ENCODE results near the gene CHL1. TPM values are rescaled to one million over a fixed set of nuclear protein-coding genes. Genes with fewer than 3 reads are reported as not detected.

CHL1 gene
- total RNA-seq, 1 experiment from 2014 or later: not detected

DNA sequence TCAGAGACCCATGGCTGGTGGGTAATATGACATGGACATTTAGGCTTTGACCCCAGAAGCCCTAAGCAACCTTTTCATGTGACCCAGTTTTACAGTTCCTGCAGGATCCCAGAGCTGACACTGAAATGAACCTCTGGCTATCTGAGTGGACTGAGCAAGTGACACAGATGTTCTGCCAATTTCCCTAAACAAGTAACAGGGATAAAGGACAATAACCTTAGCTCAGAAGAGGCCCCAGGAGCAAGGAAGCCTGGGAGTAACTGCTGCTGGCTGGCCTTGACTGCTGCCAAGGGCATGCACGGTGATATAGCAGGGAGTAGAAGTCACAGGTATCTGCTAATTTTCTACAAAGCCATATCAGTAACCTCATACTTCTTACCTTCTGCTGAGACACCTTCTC, 177.9 kb downstream of the CHL1 start:
- TF ChIP-seq, protein P1, sequence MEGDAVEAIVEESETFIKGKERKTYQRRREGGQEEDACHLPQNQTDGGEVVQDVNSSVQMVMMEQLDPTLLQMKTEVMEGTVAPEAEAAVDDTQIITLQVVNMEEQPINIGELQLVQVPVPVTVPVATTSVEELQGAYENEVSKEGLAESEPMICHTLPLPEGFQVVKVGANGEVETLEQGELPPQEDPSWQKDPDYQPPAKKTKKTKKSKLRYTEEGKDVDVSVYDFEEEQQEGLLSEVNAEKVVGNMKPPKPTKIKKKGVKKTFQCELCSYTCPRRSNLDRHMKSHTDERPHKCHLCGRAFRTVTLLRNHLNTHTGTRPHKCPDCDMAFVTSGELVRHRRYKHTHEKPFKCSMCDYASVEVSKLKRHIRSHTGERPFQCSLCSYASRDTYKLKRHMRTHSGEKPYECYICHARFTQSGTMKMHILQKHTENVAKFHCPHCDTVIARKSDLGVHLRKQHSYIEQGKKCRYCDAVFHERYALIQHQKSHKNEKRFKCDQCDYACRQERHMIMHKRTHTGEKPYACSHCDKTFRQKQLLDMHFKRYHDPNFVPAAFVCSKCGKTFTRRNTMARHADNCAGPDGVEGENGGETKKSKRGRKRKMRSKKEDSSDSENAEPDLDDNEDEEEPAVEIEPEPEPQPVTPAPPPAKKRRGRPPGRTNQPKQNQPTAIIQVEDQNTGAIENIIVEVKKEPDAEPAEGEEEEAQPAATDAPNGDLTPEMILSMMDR (IDR thresholded peaks at IDR 0.05; ENCODE audit: insufficient read depth in 1 of 2, low read depth in 1 of 2, low read length in 1 of 2, severe bottlenecking in 1 of 2, unreplicated experiment in 1 of 2): no peak
- Mint-ChIP-seq H3K36me3 (ENCODE audit: insufficient read depth, unreplicated experiment) (no peaks in the 10 kb centered on the region), H3K9me3 (ENCODE audit: unreplicated experiment) (peaks cover 9% of the 10 kb centered on the region), H3K27ac (ENCODE audit: unreplicated experiment) (no peak overlapping the region), H3K4me3 (ENCODE audit: unreplicated experiment) (no peak overlapping the region), H3K27me3 (ENCODE audit: insufficient read depth, unreplicated experiment) (peaks cover 10% of the 10 kb centered on the region), H3K4me1 (ENCODE audit: low read depth, unreplicated experiment) (no peaks in the 10 kb centered on the region)
- Histone ChIP-seq H3K9me3 (no peaks in the 10 kb centered on the region), H3K27me3 (replicated peaks; ENCODE audit: control insufficient read depth, insufficient read depth, low read length) (no peaks in the 10 kb centered on the region), H3K4me3 (ENCODE audit: low read depth, low read length) (no peak overlapping the region), H3K4me1 (no peaks in the 10 kb centered on the region), H3K36me3 (ENCODE audit: control insufficient read depth, insufficient read depth, low read length) (no peaks in the 10 kb centered on the region)
- POLR2A ChIA-PET: no interaction called here
- intact Hi-C loops (cut with micrococcal nuclease; ENCODE audit: unreplicated experiment): no loop called here
- no peak for DNase-seq
- no TSS peak for BruUV-seq (replicated peaks)
- CTCF ChIA-PET: no interaction called here

GRCh38 chr3:377158-377561, 180.6 kb downstream of the CHL1 start:
- H3K4me1 Mint-ChIP-seq (ENCODE audit: low read depth, unreplicated experiment): no peaks in the 10 kb centered on the region
- H3K9me3 Mint-ChIP-seq (ENCODE audit: unreplicated experiment): no peaks in the 10 kb centered on the region
- CTCF ChIA-PET: no interaction called here
- H3K27me3 Mint-ChIP-seq (ENCODE audit: insufficient read depth, unreplicated experiment): peaks cover 5% of the 10 kb centered on the region
- H3K4me3 Mint-ChIP-seq (ENCODE audit: unreplicated experiment): no peak overlapping the region
- H3K9me3 ChIP-seq: no peaks in the 10 kb centered on the region
- DNase-seq: peak in 1 of 2 experiments; percentile 18
- H3K27me3 ChIP-seq (replicated peaks; ENCODE audit: control insufficient read depth, insufficient read depth, low read length): no peaks in the 10 kb centered on the region
- intact Hi-C loops (cut with micrococcal nuclease; ENCODE audit: unreplicated experiment): loop anchor here (1.0 to 2.0 kb wide), 2 partner anchors 22 to 334 kb away; no protein-coding TSS in a partner anchor
- POLR2A ChIA-PET: no interaction called here
- no peaks in the 10 kb centered on the region for H3K36me3 ChIP-seq (ENCODE audit: control insufficient read depth, insufficient read depth, low read length)
- H3K4me3 ChIP-seq (ENCODE audit: low read depth, low read length): no peak overlapping the region
- no TSS peak for BruUV-seq (replicated peaks)
- no peak overlapping the region for H3K27ac Mint-ChIP-seq (ENCODE audit: unreplicated experiment)
- no peaks in the 10 kb centered on the region for H3K4me1 ChIP-seq
- TF ChIP-seq, protein P1 (IDR thresholded peaks at IDR 0.05; ENCODE audit: insufficient read depth in 1 of 2, low read depth in 1 of 2, low read length in 1 of 2, severe bottlenecking in 1 of 2, unreplicated experiment in 1 of 2): peak in 1 of 2 experiments; percentile 43
- H3K36me3 Mint-ChIP-seq (ENCODE audit: insufficient read depth, unreplicated experiment): no peaks in the 10 kb centered on the region

DNA sequence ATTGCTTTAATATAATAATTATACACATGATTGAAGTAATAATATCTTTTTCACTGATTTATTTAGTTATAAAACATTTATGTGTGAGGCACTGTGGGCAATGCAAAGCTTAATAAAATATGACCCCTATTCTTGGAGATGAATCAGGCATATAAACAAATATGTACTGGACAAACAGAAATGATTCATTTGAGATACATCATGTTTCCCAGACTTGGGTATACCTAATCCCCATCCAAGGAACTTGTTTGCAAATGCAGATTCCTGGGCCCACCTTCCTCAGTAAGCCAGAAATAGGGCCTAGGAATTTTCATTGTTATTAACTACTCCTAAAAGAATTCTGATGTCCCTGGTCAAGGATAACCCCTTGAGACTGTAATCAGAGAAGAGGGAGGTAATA, 184.2 kb downstream of the CHL1 start:
- Histone ChIP-seq H3K36me3 (ENCODE audit: control insufficient read depth, insufficient read depth, low read length) (no peaks in the 10 kb centered on the region), H3K27me3 (replicated peaks; ENCODE audit: control insufficient read depth, insufficient read depth, low read length) (no peaks in the 10 kb centered on the region), H3K4me3 (ENCODE audit: low read depth, low read length) (no peak overlapping the region), H3K4me1 (no peaks in the 10 kb centered on the region), H3K9me3 (no peaks in the 10 kb centered on the region)
- POLR2A ChIA-PET: no interaction called here
- Mint-ChIP-seq H3K36me3 (ENCODE audit: insufficient read depth, unreplicated experiment) (no peaks in the 10 kb centered on the region), H3K4me1 (ENCODE audit: low read depth, unreplicated experiment) (no peaks in the 10 kb centered on the region), H3K27me3 (ENCODE audit: insufficient read depth, unreplicated experiment) (no peaks in the 10 kb centered on the region), H3K27ac (ENCODE audit: unreplicated experiment) (no peak overlapping the region), H3K4me3 (ENCODE audit: unreplicated experiment) (no peak overlapping the region), H3K9me3 (ENCODE audit: unreplicated experiment) (no peaks in the 10 kb centered on the region)
- TF ChIP-seq, protein P1 (IDR thresholded peaks at IDR 0.05; ENCODE audit: insufficient read depth in 1 of 2, low read depth in 1 of 2, low read length in 1 of 2, severe bottlenecking in 1 of 2, unreplicated experiment in 1 of 2): no peak
- DNase-seq: no peak
- BruUV-seq (replicated peaks): no TSS peak
- CTCF ChIA-PET: no interaction called here
- intact Hi-C loops (cut with micrococcal nuclease; ENCODE audit: unreplicated experiment): no loop called here
